GM19240 (cell line): ENCODE measurements around the gene NRXN2.
"Not testable (repeated sequence)": the region's sequence is repeated elsewhere in the genome, so short reads cannot be mapped to it uniquely, and the experiment has no call there.

Experiments used
- DNase-seq: peaks from one replicate; pipeline ENCODE4 v3.0.0; 2011; ENCODE audit warnings: low spot score; ENCODE audit not compliant: insufficient read length

The NRXN2 gene

DNA sequence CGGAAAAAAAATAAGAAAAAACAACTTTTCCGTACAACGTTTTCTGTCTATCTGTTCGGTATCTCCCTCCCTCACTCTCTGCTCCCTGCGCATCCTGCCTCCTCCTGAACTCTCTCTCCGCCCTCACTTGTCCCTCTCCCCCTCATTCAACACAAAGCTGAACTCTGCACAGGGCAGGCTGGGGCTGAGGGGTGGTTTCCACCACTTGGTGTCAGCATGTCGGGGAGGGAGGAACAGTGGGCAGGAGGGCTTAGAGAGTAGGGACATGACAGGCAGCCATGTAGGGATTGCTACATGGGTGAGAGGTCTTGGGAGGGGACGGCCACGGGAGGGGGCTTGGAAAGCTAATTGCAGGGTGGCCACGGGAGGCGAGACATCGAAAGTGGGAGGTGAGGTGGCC lies 114.4 kb downstream of the NRXN2 start:
- DNase-seq: no peak

DNA sequence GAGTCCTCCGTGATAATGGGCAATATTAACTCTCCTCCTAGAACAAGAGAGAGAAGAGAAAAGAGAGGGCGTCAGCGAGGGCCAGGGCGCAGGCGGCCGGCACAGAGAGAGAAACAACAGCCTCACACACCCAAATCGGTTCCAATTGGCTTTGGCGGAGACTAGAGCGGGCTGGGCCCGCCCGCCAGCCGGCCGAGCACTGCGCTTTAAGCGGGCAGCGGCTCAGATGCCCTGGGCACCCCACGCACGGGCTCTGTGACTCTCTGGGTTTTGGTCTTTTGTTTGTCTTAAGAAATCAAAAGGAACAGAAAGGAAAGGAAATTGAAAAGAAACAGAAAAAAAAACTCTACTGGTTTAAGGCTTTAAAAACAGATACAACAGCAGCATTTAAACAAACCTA lies 115.0 kb downstream of the NRXN2 start:
- DNase-seq: no peak

DNA sequence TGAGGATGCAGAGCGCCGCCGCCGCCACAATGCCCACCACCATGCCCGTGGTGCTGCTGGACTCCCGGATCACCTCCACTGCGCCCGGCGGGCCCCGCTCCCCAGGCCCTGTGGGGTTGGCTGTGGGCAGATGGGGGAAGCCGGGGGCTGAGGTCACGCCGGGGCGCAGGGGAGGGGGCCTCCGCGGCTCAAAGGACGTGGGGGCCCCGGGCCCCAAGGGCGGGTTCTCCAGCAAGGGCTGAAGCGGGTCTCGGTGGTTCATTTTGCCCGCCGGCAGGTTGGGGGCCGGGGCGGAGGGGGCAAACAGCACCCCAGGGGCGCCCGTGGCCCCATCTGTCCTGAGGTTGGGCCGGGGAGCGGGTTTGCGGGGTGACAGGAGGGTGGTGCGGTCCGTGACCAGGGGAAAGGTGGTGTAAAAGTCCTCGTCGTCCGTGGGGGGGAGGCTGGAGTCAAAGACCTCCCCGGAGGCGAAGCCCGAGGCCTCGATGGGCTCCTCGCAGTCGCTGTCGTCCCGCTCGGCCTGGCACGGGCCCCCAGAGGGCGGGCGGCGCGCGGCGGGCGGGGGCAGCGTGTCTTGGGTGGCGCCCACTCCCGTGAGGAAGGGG lies 115.5 kb downstream of the NRXN2 start:
- DNase-seq: no peak

DNA sequence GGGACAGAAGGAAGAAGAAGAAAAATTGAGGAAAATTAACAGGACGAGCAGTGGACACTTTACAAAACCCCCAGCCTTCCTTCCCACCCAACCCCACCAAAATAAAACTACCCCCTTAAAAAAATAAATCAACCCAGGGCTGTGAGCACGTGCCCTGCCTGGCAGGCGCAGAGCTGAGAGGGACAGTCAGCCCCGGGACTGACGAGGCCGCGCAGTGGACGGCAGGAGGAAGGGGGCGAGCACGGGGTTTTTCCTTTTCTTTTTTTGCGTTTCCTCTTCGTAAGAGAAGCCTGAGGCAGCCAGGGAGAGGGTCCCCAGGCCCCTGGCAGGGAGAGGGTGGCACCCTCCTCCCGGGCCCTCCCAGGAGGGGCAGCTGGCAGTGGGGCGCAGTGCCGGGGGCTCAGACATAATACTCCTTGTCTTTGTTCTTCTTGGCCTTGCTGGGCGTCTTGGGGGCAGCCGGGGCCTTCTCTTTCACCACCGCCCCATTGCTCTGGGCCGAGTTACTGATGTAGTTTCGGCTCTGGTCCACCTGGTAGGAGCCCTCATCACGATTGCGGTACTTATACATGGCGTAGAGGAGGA lies 116.1 kb downstream of the NRXN2 start:
- DNase-seq: no peak

DNA sequence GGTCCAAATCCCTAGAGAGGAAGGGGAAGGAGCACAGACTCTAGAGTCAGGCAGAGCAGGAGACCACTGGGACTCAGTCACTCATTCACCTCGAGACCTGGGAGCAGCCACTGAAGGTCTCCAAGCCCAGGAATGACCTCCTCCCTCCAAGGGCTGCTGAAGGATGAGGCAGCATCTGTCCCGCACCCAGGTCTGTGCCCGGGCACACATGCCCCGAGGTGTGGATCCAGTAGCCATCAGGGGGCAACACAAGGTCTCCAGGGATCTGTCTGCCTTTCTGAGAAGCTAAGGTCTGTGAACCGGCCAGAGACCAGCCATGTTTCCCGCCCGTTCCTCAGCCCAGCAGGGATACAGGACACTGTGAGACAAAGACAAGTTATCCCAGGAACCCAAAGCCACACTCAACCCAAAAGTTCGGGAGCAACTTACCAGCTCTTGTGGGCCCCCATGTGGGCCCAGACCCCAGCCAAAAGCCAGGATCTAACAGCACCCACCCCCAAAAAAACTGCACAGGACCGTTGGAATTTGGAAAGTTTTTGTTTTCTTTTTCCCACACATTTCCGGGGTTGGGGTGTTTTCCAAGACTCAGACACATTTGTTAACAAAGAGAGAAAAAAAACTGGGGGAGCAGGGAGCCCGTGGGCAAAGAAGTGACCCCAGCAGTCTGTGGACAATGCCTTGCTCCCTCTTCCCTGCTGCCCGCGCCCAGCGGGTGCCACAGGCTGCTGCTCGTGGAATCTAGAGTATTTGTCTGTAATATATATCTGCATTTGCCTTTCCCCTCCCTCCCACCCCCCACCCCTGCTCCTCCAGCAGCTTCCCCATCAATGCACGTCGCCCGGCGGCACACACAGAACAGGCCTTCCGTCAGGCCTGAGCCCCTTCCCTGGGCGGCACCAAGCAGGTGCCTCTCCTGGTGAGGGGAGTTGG lies 117.1 kb downstream of the NRXN2 start:
- no peak for DNase-seq

DNA sequence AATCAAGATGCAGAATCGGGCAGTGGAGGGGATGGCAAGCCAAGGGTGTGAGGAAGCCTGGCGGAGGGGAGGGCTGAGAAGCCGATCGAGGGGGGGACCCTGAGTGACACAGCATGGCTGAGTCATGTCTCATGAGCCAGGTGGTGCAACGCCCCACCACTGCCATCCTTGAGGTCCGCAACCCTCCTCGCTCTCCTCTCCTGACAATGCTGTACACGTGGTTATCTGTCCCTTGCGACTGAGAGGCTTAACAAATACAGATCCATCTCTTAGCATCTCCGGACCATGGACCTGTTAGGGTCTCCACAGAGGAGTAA lies 117.8 kb downstream of the NRXN2 start:
- DNase-seq: no peak

DNA sequence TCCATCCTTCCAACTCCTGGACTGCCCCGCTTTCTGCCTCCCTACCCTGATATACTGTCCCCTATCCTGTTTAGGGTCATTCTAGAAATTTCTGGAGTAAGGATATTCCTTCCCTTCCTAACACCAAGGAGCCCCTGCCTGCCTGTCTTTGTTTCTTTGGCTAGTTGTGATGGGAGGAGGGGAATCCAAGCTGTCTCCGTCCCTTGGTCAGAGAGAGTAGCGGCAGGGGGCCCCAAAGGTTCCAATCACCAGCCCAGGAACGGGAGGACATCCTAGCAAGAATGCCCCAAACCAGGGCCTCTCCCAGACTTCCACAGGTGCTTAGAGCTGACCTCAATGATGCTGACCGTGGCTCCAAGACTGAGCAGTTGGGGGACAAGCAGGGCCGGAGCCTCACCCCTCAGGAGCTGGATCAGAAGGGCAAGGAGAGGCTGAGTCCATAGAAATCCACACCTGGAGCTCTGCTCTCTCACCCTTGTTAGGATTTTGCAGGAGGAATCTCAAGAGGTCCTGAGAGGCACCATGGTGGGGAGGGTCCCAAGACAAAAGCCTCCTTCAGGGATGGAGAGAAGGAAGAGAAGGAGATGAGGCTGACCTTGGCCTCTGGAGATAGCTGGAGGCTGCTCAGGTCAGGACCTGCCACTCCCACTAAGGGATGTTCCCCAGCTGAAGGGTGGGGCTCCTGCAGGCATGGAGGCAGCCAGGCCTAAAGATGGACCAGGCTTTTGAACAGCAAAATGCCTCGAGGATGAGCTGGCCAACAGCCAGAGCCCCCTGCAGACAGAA lies 118.3 kb downstream of the NRXN2 start:
- DNase-seq: no peak

DNA sequence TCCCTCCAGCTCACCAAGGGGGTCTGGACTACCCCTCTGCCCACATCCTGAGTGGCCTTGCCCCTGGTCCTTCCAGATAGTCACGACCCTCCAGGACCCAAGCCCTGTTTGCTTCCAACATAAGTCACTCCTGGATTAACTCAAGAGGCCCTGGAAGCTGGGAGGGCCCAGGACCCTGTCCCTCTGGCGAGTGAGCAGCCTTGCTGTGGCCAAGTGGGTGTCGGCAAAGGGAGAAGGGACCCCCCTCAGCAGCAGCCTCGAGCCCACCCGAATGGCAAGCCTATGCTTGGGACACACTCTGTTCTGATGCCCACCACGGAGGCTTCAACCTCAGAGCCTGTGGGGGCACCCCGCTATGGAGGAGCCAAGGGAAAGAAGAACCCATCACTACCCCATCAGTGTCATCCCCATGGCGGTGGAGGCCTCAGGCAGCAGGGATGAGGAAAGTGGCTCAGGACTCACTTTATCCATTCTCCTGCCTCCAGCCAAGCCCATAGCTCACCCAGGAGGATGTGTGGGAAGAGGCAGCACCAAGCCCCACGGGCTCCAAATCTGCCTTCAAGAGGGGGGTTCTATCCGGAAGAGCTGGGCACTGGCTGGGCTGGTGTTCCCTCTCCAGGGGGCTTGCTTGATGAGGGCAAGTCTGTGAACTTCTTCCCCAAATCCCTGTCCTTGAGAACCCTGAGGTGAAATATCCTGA lies 119.4 kb downstream of the NRXN2 start:
- no peak for DNase-seq

DNA sequence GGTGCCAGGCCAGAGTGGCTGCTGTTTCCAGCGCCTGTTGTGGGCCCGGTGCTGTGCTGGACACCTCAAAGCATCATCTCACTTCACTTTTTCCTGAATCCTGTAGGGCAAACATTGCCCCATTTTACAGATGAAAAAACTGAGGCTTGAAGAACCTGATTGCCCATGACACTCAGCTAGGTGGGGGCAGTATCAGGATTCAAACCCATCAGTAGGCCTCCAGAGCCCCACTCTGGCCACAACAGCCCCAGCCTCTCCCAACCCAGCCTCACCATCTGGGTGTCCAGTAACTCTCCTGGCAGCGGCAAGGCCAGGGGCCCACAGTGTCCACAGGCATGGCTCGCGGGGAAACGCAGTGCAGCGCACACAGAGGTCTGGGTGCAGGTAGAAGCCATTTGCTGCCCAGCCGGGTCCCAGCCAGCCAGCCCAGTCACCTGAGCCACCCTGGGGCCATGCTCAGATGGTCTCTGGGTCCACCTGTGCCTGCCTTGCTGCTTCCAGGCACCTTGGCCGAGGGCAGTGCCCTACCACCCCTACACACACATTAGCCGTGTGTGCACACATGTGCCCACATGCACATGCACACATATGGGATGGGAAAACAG lies 120.4 kb downstream of the NRXN2 start:
- no peak for DNase-seq

DNA sequence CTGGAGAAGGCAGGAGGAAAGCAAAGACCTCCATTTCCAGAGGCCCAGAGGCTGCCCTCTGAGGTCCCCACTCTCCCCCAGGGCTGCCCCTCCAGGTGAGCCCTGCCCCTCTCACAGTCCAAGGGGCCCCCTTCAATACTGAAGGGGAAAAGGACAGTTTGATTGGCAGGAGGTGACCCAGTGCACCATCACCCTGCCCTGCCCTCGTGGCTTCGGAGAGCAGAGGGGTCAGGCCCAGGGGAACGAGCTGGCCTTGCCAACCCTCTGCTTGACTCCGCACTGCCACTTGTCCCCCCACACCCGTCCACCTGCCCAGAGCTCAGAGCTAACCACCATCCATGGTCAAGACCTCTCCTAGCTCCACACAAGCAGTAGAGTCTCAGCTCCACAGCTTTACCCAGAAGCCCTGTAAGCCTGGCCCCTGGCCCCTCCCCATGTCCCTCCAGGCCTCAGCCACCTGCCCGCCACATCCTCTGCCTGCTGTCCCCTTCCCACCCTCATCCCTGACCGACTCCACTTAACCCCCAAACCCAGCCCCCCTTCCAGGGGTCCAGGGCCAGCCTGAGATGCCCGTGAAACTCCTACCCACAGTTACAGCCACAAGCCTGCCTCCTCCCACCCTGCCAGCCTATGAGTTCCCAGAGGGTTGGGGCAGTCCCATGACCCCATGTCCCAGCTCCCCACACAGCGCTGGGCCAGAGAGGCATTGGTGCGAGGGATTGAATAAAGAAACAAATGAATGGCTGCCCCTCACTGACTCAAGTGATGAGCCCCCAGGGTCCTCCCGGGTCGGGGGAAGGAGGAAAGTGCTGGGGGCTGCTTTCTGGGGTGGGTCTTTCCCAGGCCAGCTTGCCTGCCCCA lies 121.2 kb downstream of the NRXN2 start:
- DNase-seq: no peak

DNA sequence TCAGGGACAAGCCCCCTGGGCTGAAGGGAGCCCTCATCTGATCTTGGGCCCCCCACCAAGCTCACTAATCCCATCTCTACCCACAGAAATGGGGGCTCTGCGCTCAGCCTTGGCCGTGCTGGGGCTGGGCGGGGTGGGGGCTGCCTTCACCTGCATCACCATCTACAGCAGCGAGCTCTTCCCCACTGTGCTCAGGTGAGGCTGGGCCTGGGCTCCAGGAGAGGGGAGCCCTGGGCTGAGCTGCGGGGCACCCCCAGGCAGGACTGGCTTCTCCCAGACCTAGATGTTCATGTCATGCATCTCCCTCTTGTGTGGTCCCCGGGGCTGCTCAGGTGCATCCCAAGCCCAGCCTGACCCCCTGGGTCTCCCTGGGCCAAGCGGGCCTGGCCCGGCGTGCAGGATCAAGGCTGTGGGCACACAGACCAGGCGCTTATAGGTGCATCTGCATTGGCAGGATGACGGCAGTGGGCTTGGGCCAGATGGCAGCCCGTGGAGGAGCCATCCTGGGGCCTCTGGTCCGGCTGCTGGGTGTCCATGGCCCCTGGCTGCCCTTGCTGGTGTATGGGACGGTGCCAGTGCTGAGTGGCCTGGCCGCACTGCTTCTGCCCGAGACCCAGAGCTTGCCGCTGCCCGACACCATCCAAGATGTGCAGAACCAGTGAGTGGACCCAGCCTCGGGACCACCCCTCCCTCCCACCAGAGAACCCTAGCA lies 122.6 kb downstream of the NRXN2 start:
- no peak for DNase-seq

DNA sequence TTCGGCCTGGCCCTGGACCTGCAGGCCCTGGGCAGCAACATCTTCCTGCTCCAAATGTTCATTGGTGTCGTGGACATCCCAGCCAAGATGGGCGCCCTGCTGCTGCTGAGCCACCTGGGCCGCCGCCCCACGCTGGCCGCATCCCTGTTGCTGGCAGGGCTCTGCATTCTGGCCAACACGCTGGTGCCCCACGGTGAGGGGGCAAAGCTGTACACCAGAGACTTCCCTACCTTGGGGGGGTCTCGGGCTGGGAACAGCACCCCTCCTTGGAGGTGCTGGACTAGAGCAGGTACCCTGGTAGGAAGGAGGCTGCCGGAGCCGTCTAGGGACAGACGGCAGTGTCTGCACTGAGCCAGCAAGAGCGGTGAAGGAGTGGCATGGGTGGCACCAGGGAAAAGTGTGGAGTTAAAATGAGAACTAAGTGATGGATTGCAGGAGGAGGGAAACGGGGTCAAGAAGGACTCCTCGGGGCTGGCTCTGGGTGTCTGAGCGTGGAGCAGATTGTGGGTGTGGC lies 123.2 kb downstream of the NRXN2 start:
- DNase-seq: no peak

DNA sequence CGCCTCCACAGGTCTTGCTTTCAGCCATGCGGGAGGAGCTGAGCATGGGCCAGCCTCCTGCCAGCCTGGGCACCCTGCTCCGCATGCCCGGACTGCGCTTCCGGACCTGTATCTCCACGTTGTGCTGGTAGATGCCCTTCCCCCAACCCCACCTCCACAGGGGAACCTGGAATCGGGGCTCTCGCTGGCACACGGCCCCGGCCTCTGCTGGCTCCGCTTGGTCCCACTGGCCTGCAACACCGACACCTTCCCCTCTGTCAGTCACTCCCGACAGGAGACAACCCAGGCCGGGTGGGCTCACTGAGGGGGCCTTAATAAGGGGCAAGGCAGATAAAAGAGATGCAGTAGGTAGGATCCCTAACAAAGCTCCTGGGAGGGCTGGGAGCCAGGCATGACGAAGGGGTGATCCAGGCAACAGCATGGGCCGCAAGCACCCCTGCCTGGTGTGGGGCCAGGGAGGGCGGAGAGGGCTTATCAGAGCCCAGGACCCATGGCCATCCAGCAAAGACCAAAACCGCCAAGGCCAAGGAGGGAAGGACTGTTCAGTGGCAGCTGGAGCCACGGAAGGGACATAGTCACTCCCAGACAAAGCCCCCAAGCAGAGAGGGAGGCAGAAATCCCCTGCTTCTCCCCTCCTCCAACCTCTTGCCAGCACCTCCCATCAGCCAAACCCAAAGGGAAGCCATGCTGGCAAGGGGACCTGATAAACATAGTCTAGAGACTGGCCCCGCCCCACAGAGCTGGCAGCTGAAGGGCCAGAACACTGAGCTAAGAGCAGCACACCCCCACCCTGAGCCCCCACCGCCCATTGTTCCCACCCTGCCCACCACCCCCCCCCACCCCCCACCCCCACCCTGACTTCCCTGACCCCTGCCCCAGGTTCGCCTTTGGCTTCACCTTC lies 124.0 kb downstream of the NRXN2 start:
- DNase-seq: no peak

DNA sequence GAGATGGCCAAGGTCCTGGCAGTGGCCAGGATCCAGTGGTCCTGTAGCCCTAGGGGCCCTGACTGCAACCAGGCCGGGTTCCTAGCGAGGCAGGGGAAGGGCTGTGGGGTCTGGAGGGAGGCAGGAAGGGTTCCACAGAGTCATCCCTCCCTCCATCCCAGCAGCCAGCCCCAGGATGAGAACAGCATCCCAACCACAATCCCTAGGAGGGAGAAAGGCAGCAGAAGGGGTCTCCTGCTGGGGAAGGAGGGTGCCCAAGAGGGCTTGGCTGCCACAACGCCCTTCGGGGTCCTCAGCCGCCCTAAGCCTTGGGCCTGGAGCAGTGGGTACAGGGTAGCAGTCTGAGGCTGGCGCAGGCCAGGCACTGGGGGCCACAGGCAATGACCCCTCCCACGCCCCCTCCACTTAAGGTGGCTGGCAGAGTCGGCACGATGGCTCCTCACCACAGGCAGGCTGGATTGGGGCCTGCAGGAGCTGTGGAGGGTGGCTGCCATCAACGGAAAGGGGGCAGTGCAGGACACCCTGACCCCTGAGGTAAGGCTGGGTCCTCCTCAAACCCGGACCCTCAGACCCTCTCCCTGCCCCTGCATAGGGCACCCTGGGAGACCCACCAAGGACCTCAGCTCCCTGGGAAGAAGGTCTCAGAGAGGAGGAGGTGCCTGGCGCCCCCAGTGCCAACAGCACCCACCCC lies 124.7 kb downstream of the NRXN2 start:
- no peak for DNase-seq

DNA sequence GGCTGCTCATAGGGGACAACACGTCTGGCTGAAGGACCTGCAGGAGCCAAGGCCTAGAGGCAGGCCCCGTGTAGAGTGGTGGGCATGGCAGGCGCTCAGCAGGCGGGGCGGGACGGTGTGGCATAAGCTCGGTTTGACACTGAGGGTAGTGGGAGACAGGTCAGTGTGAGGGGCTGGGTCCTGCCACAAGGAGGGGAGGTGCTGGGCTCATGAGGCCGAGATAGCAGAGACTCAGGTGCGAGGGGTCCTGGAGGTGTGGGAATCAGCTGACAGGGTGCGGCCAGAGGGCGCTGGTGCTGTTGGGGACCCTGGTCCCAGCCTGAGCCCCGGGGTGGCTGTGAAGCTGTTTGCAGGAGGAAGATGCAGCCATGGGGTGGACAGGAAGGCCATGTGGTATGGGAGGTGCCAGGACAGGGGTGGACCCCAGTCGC lies 125.3 kb downstream of the NRXN2 start:
- DNase-seq: no peak

DNA sequence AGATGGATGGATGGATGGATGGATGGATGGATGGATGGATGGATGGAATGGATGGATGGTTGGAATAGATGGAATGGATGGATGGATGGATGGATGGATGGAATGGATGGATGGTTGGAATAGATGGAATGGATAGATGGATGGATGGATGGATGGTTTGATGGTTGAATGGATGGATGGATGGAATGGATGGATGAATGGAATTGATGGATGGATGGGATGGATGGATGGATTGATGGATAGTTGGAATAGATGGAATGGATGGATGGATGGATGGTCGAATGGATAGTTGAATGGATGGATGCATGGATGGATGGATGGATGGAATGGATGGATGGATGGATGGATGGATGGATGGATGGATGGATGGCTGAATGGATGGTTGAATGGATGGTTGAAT lies 127.1 kb downstream of the NRXN2 start:
- DNase-seq: not testable (repeated sequence)

DNA sequence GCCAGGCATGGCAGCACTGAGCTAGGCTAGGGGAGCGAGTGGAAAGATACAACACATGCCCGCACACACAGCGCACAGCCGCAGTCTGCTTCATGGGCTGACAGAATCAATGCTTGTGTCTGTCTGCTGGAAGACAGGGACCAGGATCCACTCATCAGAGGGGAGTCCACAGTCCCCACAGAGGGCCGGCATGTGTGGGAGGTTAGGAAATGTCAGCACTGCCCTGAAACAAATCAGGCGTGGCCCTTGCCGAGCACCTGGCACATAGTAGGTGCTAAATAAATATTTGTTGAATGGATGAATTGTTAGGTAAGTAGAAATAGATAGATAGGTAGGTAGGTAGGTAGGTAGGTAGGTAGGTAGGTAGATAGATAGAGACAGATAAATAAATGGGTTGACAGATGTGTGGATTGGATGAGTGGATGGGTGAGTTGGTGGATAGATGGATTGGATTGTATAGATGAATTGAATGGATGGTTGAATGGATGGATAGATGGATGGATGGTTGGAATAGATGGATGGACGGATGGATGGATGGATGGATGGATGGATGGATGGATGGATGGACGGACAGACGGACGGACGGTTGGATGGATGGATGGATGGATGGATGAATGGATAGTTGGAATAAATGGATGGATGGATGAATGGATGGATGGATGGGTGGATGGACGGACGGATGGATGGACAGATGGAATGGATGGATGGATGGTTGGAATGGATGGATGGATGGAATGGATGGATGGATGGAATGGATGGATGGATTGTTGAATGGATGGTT lies 128.6 kb downstream of the NRXN2 start:
- no peak for DNase-seq
